B cell (primary cell): ENCODE data around the gene ETV2.

Source experiments
- EZH2 ChIP-seq: IDR thresholded peaks from 2 replicates; pipeline ENCODE4 v1.6.1; 2012; ENCODE audit warnings: borderline replicate concordance, low read depth, mild to moderate bottlenecking, moderate library complexity, low read length; ENCODE audit not compliant: insufficient read depth, poor library complexity, severe bottlenecking
- TF ChIP-seq, protein P1 (sequence below): fragments of 200-600 bp; IDR thresholded peaks from one replicate; pipeline ENCODE4 v1.8.0; 2022; ENCODE audit warnings: antibody characterized with exemption, mild to moderate bottlenecking

- TF ChIP-seq EZH2, result no peak
- TF ChIP-seq, protein P1, sequence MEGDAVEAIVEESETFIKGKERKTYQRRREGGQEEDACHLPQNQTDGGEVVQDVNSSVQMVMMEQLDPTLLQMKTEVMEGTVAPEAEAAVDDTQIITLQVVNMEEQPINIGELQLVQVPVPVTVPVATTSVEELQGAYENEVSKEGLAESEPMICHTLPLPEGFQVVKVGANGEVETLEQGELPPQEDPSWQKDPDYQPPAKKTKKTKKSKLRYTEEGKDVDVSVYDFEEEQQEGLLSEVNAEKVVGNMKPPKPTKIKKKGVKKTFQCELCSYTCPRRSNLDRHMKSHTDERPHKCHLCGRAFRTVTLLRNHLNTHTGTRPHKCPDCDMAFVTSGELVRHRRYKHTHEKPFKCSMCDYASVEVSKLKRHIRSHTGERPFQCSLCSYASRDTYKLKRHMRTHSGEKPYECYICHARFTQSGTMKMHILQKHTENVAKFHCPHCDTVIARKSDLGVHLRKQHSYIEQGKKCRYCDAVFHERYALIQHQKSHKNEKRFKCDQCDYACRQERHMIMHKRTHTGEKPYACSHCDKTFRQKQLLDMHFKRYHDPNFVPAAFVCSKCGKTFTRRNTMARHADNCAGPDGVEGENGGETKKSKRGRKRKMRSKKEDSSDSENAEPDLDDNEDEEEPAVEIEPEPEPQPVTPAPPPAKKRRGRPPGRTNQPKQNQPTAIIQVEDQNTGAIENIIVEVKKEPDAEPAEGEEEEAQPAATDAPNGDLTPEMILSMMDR, result no peak
Observed at GRCh38 chr19:35622750-35623149, 18.8 kb upstream of the ETV2 start.
